ENCODE results near the gene SPATA31D1. TPM values are rescaled to one million over a fixed set of nuclear protein-coding genes. Genes with fewer than 3 reads are reported as not detected.

Gene SPATA31D1
- not detected in 2 replicates for total RNA-seq

DNA sequence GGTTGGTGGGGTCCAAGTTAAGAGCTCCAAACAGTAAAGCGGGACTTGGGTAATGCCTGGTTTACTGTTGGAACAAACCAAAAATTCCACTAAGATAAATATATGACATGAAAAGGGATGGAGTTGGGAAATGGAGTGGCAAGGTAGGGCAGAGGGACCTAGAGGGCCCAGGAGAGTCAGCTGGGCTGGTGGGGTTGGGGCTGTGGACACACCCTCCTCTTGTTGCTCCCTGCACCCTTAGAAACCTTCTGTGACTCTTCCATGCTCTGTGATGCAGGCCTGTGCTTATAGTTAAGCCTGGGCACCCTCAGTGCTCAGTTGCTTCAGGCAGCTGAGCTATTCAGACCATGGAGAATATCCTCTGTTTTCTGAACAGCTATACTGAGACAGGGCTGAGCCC is at the start of gene SPATA31D1:
SPATA31D1 (plus strand) TSS at position 301 of the 400 bp plus-strand sequence; CDS start at position 348, 47 bp downstream.

DNA sequence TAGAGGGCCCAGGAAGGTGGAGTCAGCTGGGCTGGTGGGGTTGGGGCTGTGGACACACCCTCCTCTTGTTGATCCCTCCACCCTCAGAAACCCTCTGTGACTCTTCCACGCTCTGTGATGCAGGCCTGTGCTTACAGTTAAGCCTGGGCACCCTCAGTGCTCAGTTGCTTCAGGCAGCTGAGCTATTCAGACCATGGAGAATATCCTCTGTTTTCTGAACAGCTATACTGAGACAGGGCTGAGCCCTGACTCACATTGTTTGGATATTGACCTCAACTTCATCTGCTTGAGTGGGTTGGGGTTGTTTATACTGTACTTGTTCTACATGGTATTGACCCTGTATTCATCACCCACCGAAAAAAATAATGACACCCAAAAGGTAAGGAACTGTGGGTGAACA is 45.2 kb upstream of the SPATA31D1 start, which contains the start of gene SPATA31D3:
SPATA31D3 (plus strand) TSS at position 108 of the 400 bp plus-strand sequence; CDS start at position 194, 86 bp downstream.

Other genes starting within 250 kb of the SPATA31D1 start
- gene SPATA31D4, start 60.3 kb upstream of the SPATA31D1 start, total RNA-seq, result not detected in 2 replicates
- gene SPATA31D3, start 45.3 kb upstream of the SPATA31D1 start, total RNA-seq, result not detected in 2 replicates

Data from epithelial cell of umbilical artery (primary cell).